IMR-90 (cell line): ENCODE measurements around the gene FBN3. TPM values are rescaled to one million over a fixed set of nuclear protein-coding genes. Genes with fewer than 3 reads are reported as not detected.

ENCODE experiments used
- ATAC-seq: fragments of 200-7000 bp; cut with Tn5 transposase; 2 replicates; pipeline ENCODE4 v1.9.1; 2020; ENCODE audit warnings: low read depth, mild to moderate bottlenecking, moderate library complexity
- BruUV-seq: library from RNA; stranded (reverse); fragments of 400-500 nt; replicated peaks from 2 replicates; lab custom pipeline; 2021; lab: Mats Ljungman, UMichigan
- CTCF ChIA-PET: fragments of 300-600 bp; formaldehyde crosslinking; extraction: SDS; loops from one replicate; lab custom pipeline; 2021; ENCODE audit warnings: antibody characterized with exemption; lab: Yijun Ruan, JAX
- POLR2A ChIA-PET: fragments of 300-600 bp; sonication (Branson Sonifier 250); formaldehyde crosslinking; loops from one replicate; lab custom pipeline; 2022; ENCODE audit warnings: antibody characterized with exemption; ENCODE audit not compliant: unreplicated experiment; lab: Charles Lee
- DNase-seq: peaks from one replicate; pipeline ENCODE4 v3.0.0; 2013
- H2AFZ ChIP-seq: replicated peaks from 2 replicates; pipeline ENCODE3; 2013; ENCODE audit warnings: low read length, mild to moderate bottlenecking; ENCODE audit not compliant: poor library complexity
- H2AK5ac ChIP-seq: 2 replicates; pipeline ENCODE4 v1.6.1; 2013; ENCODE audit warnings: low read depth, low read length, inconsistent platforms
- H2AK9ac ChIP-seq: replicated peaks from 2 replicates; pipeline ENCODE3; 2013; ENCODE audit warnings: mild to moderate bottlenecking, low read depth, low read length, moderate library complexity; ENCODE audit not compliant: poor library complexity
- H2BK120ac ChIP-seq: 2 replicates; pipeline ENCODE4 v1.6.1; 2013; ENCODE audit warnings: low read depth, low read length, inconsistent platforms
- H2BK15ac ChIP-seq: 3 replicates; pipeline ENCODE4 v1.6.1; 2013; ENCODE audit warnings: low read depth, low read length, inconsistent platforms
- H2BK20ac ChIP-seq: 2 replicates; pipeline ENCODE4 v1.6.1; 2013; ENCODE audit warnings: low read depth, mild to moderate bottlenecking, inconsistent platforms, low read length, moderate library complexity
- H2BK5ac ChIP-seq: 2 replicates; pipeline ENCODE4 v1.6.1; 2013; ENCODE audit warnings: mild to moderate bottlenecking, low read depth, low read length, inconsistent platforms; ENCODE audit not compliant: poor library complexity, severe bottlenecking
- H3K14ac ChIP-seq: replicated peaks from 2 replicates; pipeline ENCODE4 v1.6.1; 2013; ENCODE audit warnings: low read depth, low read length, inconsistent platforms
- H3K18ac ChIP-seq: 2 replicates; pipeline ENCODE4 v1.6.1; 2013; ENCODE audit warnings: low read depth, low read length, control low read depth
- H3K23ac ChIP-seq: 2 replicates; pipeline ENCODE4 v1.6.1; 2013; ENCODE audit warnings: low read depth, low read length, inconsistent platforms
- H3K27ac ChIP-seq: 2 replicates; pipeline ENCODE4 v1.5.1; 2013; ENCODE audit warnings: mild to moderate bottlenecking, control low read depth, low read length; ENCODE audit not compliant: insufficient read depth
- H3K27me3 ChIP-seq: 2 replicates; pipeline ENCODE4 v1.6.1; 2013; ENCODE audit warnings: low read length; ENCODE audit not compliant: control insufficient read depth, insufficient read depth
- H3K36me3 ChIP-seq: 2 replicates; pipeline ENCODE4 v1.6.1; 2013; ENCODE audit warnings: low read length, mixed read lengths; ENCODE audit not compliant: control insufficient read depth, insufficient read depth
- H3K4ac ChIP-seq: 2 replicates; pipeline ENCODE4 v1.6.1; 2013; ENCODE audit warnings: low read depth, low read length, inconsistent platforms
- H3K4me1 ChIP-seq: 2 replicates; pipeline ENCODE4 v1.6.1; 2013; ENCODE audit warnings: low read length, mixed read lengths; ENCODE audit not compliant: control insufficient read depth, insufficient read depth
- H3K4me2 ChIP-seq: 2 replicates; pipeline ENCODE4 v1.6.1; 2013; ENCODE audit warnings: low read depth, mild to moderate bottlenecking, control low read depth, low read length, moderate library complexity
- H3K4me3 ChIP-seq: 2 replicates; pipeline ENCODE4 v1.5.1; 2013; ENCODE audit warnings: low read depth, mild to moderate bottlenecking, control low read depth, low read length, moderate library complexity; ENCODE audit not compliant: insufficient read depth
- H3K56ac ChIP-seq: 2 replicates; pipeline ENCODE4 v1.6.1; 2013; ENCODE audit warnings: low read length, inconsistent platforms; ENCODE audit not compliant: insufficient read depth; ENCODE audit errors: extremely low read depth
- H3K79me1 ChIP-seq, 2 experiments: 2 replicates each; pipeline ENCODE4 v1.6.1; 2013; ENCODE audit warnings: low read length in 2 of 2, inconsistent platforms in 1 of 2, low read depth in 1 of 2
- H3K9ac ChIP-seq: 2 replicates; pipeline ENCODE4 v1.6.1; 2013; ENCODE audit warnings: low read depth, low read length, control low read depth
- H3K9me1 ChIP-seq: 2 replicates; pipeline ENCODE4 v1.6.1; 2013; ENCODE audit warnings: low read length, inconsistent platforms; ENCODE audit not compliant: insufficient read depth
- H3K9me3 ChIP-seq: 2 replicates; pipeline ENCODE4 v1.6.1; 2013; ENCODE audit warnings: low read length; ENCODE audit not compliant: control insufficient read depth, insufficient read depth
- H4K20me1 ChIP-seq: 2 replicates; pipeline ENCODE4 v1.6.1; 2013; ENCODE audit warnings: low read length, inconsistent platforms; ENCODE audit not compliant: insufficient read depth
- H4K5ac ChIP-seq: 2 replicates; pipeline ENCODE4 v1.6.1; 2013; ENCODE audit warnings: mild to moderate bottlenecking, low read depth, low read length, control low read depth
- H4K8ac ChIP-seq, 2 experiments: 2 replicates each; pipeline ENCODE4 v1.6.1; 2013; ENCODE audit warnings: low read depth in 2 of 2, low read length in 2 of 2, control low read depth in 1 of 2, inconsistent platforms in 1 of 2
- H4K91ac ChIP-seq: 2 replicates; pipeline ENCODE4 v1.6.1; 2013; ENCODE audit warnings: low read depth, low read length, inconsistent platforms; ENCODE audit not compliant: insufficient read depth
- BHLHE40 ChIP-seq: fragments of 150-350 bp; IDR thresholded peaks from 2 replicates; pipeline ENCODE4 v1.6.1; 2016; ENCODE audit warnings: mild to moderate bottlenecking, low read depth, low read length
- CEBPB ChIP-seq: IDR thresholded peaks from 2 replicates; pipeline ENCODE4 v1.6.1; 2012; ENCODE audit warnings: low read depth, low read length, improper control_type of control experiment
- CHD1 ChIP-seq: IDR thresholded peaks from 2 replicates; pipeline ENCODE4 v1.6.1; 2012; ENCODE audit warnings: low read depth, low read length, improper control_type of control experiment
- CTCF ChIP-seq: conservative IDR thresholded peaks from 2 replicates; pipeline ENCODE4 v1.5.1; 2012; ENCODE audit warnings: mild to moderate bottlenecking, low read depth, low read length, improper control_type of control experiment
- ELK1 ChIP-seq: fragments of 150-350 bp; IDR thresholded peaks from 2 replicates; pipeline ENCODE4 v1.6.1; 2016; ENCODE audit warnings: low read depth, mild to moderate bottlenecking, low read length, moderate library complexity, borderline replicate concordance
- MAFK ChIP-seq: IDR thresholded peaks from 2 replicates; pipeline ENCODE4 v1.6.1; 2012; ENCODE audit warnings: low read depth, low read length, improper control_type of control experiment
- MAZ ChIP-seq: IDR thresholded peaks from 2 replicates; pipeline ENCODE4 v1.6.1; 2012; ENCODE audit warnings: low read depth, mild to moderate bottlenecking, low read length, improper control_type of control experiment, moderate library complexity, borderline replicate concordance
- MXI1 ChIP-seq: IDR thresholded peaks from 2 replicates; pipeline ENCODE4 v1.6.1; 2012; ENCODE audit warnings: low read depth, mild to moderate bottlenecking, low read length, moderate library complexity, borderline replicate concordance
- NFE2L2 ChIP-seq: fragments of 150-350 bp; IDR thresholded peaks from 2 replicates; pipeline ENCODE4 v1.6.1; 2016; ENCODE audit warnings: low read depth, mild to moderate bottlenecking, low read length
- POLR2A ChIP-seq: IDR thresholded peaks from 2 replicates; pipeline ENCODE4 v1.6.1; 2012; ENCODE audit warnings: mild to moderate bottlenecking, low read depth, low read length
- RAD21 ChIP-seq: IDR thresholded peaks from 2 replicates; pipeline ENCODE4 v1.6.1; 2012; ENCODE audit warnings: low read length, improper control_type of control experiment
- RCOR1 ChIP-seq: IDR thresholded peaks from 2 replicates; pipeline ENCODE4 v1.6.1; 2012; ENCODE audit warnings: mild to moderate bottlenecking, low read length, improper control_type of control experiment; ENCODE audit not compliant: insufficient replicate concordance
- RFX5 ChIP-seq: IDR thresholded peaks from 2 replicates; pipeline ENCODE4 v1.8.0; 2012; ENCODE audit warnings: low read depth, mild to moderate bottlenecking, low read length, moderate library complexity
- SMC3 ChIP-seq: fragments of 150-350 bp; IDR thresholded peaks from 2 replicates; pipeline ENCODE4 v1.6.1; 2016; ENCODE audit warnings: low read depth, mild to moderate bottlenecking, antibody characterized with exemption, low read length, moderate library complexity
- WGBS, 2 experiments: methylation state at CpG; one replicate each; pipeline versions ENCODE4 v1.1.5 to v1.1.7; 2013; ENCODE audit warnings: missing lambda C conversion rate in 2 of 2; ENCODE audit not compliant: insufficient read length in 1 of 2; ENCODE audit errors: extremely low coverage in 2 of 2; 5-methylcytosine and 5-hydroxymethylcytosine counted together
- dilution Hi-C: fragments of 300-500 bp; cut with HindIII; formaldehyde crosslinking; loops from one replicate; pipeline ENCODE4 v1.14.3; 2018; ENCODE audit warnings: low sequenced_read_pairs; ENCODE audit not compliant: unreplicated experiment
- in situ Hi-C: fragments of 300-500 bp; cut with MboI; formaldehyde crosslinking; loops from 3 replicates; pipeline ENCODE4 v1.14.3; 2019; ENCODE audit warnings: low sequenced_read_pairs, inconsistent platforms, mixed read lengths
- intact Hi-C: fragments of 100-400 bp; cut with micrococcal nuclease; formaldehyde crosslinking; loops from 2 replicates; pipeline ENCODE4 v1.10.0; 2022
- polyA plus RNA-seq, 3 experiments: library from polyadenylated mRNA; depleted of rRNA; stranded (reverse); fragments of >200 nt; gene quantifications; 2 replicates each; pipeline ENCODE4 v1.2.3, GENCODE V29; 2012; ENCODE audit warnings: low replicate concordance in 1 of 3
- total RNA-seq: library from RNA; depleted of rRNA; stranded (reverse); fragments of >200 nt; gene quantifications from 2 replicates; pipeline ENCODE4 v1.2.3, GENCODE V29; 2012

FBN3 gene
- total and polyA plus RNA-seq, 2 of the 4 experiments (the other 2 are of a cell fraction), result not detected

GRCh38 chr19:8050274-8051096 lies 98.9 kb downstream of the FBN3 start:
- BruUV-seq, result no TSS peak
- Histone ChIP-seq H3K27ac (no peak overlapping the region), H3K4me1 (peaks cover 2% of the 10 kb centered on the region; the same call in 1 of the 2 replicates), H3K9me1 (no peaks in the 10 kb centered on the region), H4K91ac (no peak overlapping the region), H3K9me3 (no peaks in the 10 kb centered on the region), H3K79me1 (no peaks in the 10 kb centered on the region), H3K23ac (no peak overlapping the region), H3K9ac (no peak overlapping the region), H2AK9ac (peak overlapping the region; percentile 37), H2BK5ac (no peak overlapping the region), H4K5ac (no peak overlapping the region), H2BK20ac (no peak overlapping the region), H2AFZ (peak overlapping the region; percentile 82), H3K4me3 (no peak overlapping the region; the same call in 1 of the 2 replicates), H2BK120ac (no peak overlapping the region), H2AK5ac (no peak overlapping the region), H2BK15ac (no peak overlapping the region), H4K20me1 (no peaks in the 10 kb centered on the region), H3K36me3 (no peaks in the 10 kb centered on the region), H4K8ac (no peak overlapping the region), H3K56ac (no peak overlapping the region), H3K27me3 (peaks cover 21% of the 10 kb centered on the region; the same call in 1 of the 2 replicates), H3K18ac (no peak overlapping the region), H3K4me2 (peak overlapping the region; percentile 42; the same call in 1 of the 2 replicates), H3K4ac (no peak overlapping the region), H3K14ac (no peak overlapping the region)
- intact Hi-C loops, result no loop called here
- in situ Hi-C loops, result no loop called here
- WGBS, 2 experiments, result 5% methylated on average over 18 of the region's 49 CpGs; no CpG with 5 or more reads in 1 of the 2 experiments
- DNase-seq (peak; percentile 55), ATAC-seq (peak; percentile 96)
- ChIA-PET CTCF (interaction anchor here (0.6 kb wide), 1 partner anchor 108 kb away, joined by 3 read pairs; no protein-coding TSS in a partner anchor), POLR2A (interaction anchor here (0.6 kb wide), 1 partner anchor 122 kb away, joined by 3 read pairs; no protein-coding TSS in a partner anchor)
- dilution Hi-C loops, result no loop called here
- TF ChIP-seq CEBPB (no peak), RFX5 (no peak), MXI1 (no peak), ELK1 (no peak), MAFK (no peak), POLR2A (no peak), MAZ (no peak), NFE2L2 (no peak), SMC3 (no peak), CHD1 (no peak), BHLHE40 (no peak), RAD21 (no peak), RCOR1 (no peak), CTCF (no peak)
